ENCODE data around the gene MRPL34.

DNA sequence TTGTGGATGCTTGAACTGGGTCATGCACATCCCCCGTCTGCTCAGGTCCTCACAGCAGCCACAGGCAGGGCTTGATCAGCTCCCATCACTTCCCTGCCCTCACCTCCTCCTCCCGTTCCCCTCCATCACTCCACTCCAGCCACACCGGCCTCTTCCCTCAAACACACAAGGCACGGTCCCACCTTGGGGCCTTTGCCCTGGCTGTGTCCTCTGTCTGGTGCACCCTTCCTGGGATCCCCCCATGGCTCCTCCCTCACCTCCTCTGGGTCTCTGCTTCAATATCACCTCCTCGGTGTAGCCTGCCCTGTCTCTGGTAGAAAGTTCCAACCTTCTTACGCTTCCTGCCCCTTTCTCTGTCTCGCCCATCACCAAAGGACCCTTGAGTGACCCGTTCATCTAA is 47.7 kb downstream of the MRPL34 start:
- TF ChIP-seq CTCF (IDR thresholded peaks at IDR 0.05) (no peak), POLR2A (IDR thresholded peaks at IDR 0.05) (no peak), EP300 (IDR thresholded peaks at IDR 0.05) (no peak), POLR2AphosphoS5 (IDR thresholded peaks at IDR 0.05) (no peak)
